ENCODE data around the gene IFNA6. TPM values are rescaled to one million over a fixed set of nuclear protein-coding genes. Genes with fewer than 3 reads are reported as not detected.

Gene IFNA6
- total RNA-seq, 2 experiments from 2014 or later = not detected

DNA sequence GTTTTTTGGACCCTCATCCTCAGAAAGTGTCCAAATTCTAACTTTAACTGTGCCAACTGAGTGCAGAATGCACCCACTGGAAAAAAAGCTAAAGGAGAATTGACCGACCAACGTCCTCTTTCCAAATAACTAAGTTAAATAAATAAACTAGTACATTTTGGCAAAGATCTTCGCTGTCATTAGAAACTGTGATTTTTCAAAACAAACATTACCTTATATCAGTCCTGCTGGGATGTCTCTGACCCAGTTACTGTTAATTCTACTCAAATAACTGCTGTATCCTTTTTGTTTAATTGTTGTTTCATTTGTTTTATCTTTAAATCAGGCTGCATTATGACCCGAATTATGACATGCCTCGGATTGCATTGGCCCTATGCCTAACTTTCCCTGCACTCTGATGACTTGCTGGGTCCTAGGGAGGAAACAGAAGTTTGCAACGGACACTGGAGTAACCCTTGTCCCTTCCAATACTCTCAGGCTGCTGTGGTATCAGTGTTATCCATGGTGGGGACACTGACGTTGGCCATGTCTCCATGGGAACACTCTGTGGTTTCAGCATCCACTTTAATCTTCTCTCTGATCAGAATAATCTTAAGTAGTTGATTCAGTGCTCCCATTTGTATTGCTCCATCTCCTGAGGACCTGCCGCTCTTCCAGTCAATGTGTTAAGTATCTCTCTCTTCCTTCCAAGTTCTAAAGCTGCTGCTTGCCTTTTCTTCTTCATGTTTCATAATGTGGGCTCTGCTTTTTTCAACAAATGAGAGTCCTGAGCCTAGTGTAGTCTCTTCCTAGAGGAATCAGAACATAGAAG is 34.5 kb downstream of the IFNA6 start:
- H3K27ac ChIP-seq (ENCODE audit: low read depth, low read length, poor library complexity, severe bottlenecking) = no peak overlapping the region
- no peaks in the 10 kb centered on the region for H3K9me2 ChIP-seq (ENCODE audit: insufficient read depth, low read length)
- no TSS peak for BruUV-seq (replicated peaks)
- ChIA-PET CTCF (ENCODE audit: unreplicated experiment) (no interaction called here), POLR2A (no interaction called here)
- DNase-seq (ENCODE audit: low spot score) = no peak
- no peaks in the 10 kb centered on the region for H4K20me1 ChIP-seq (ENCODE audit: insufficient read depth, low read length)
- no peak overlapping the region for H3K4me3 ChIP-seq (ENCODE audit: low read depth, low read length, poor library complexity, severe bottlenecking)
- H3K9me3 ChIP-seq (ENCODE audit: low read length) = no peaks in the 10 kb centered on the region
- TF ChIP-seq, protein P1, sequence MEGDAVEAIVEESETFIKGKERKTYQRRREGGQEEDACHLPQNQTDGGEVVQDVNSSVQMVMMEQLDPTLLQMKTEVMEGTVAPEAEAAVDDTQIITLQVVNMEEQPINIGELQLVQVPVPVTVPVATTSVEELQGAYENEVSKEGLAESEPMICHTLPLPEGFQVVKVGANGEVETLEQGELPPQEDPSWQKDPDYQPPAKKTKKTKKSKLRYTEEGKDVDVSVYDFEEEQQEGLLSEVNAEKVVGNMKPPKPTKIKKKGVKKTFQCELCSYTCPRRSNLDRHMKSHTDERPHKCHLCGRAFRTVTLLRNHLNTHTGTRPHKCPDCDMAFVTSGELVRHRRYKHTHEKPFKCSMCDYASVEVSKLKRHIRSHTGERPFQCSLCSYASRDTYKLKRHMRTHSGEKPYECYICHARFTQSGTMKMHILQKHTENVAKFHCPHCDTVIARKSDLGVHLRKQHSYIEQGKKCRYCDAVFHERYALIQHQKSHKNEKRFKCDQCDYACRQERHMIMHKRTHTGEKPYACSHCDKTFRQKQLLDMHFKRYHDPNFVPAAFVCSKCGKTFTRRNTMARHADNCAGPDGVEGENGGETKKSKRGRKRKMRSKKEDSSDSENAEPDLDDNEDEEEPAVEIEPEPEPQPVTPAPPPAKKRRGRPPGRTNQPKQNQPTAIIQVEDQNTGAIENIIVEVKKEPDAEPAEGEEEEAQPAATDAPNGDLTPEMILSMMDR (conservative IDR thresholded peaks at IDR 0.05; ENCODE audit: low read length) = no peak
- no peak for TF ChIP-seq EZH2phosphoT487 (IDR thresholded peaks at IDR 0.05; ENCODE audit: borderline replicate concordance, low read depth, low read length)
- no peak overlapping the region for H2AFZ ChIP-seq (ENCODE audit: low read length)
- H3K4me2 ChIP-seq (ENCODE audit: low read length) = no peak overlapping the region
- H3K36me3 ChIP-seq (ENCODE audit: insufficient read depth, low read length) = peaks cover under 1% of the 10 kb centered on the region; the same call in 1 of the 2 replicates
- H3K79me2 ChIP-seq (ENCODE audit: insufficient read depth, low read depth, low read length) = no peaks in the 10 kb centered on the region
- intact Hi-C loops (cut with micrococcal nuclease; ENCODE audit: unreplicated experiment) = loop anchor here (5.0 kb wide), 1 partner anchor 136 kb away; no protein-coding TSS in a partner anchor
- H3K4me1 ChIP-seq (ENCODE audit: insufficient read depth, low read length, poor library complexity, severe bottlenecking) = no peaks in the 10 kb centered on the region

DNA sequence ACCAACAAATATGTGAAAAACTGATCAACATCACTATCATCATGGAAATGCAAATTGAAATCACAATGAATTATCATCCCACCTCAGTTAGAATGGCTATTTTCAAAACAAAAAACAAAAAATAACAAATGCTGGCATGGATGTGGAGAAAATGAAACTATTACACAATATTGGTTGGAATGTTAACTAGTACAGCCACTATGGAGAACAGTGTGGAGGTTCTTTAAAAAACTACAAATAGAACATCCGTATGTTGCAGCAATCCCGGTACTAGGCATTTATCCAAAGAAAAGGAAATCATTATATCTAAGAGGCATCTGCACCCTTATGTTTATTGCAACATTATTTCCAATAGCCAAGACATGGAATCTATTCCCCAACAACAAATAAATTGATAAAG is 36.5 kb downstream of the IFNA6 start:
- no TSS peak for BruUV-seq (replicated peaks)
- Histone ChIP-seq H3K4me1 (ENCODE audit: insufficient read depth, low read length, poor library complexity, severe bottlenecking) (no peaks in the 10 kb centered on the region), H3K79me2 (ENCODE audit: insufficient read depth, low read depth, low read length) (no peaks in the 10 kb centered on the region), H3K9me2 (ENCODE audit: insufficient read depth, low read length) (no peaks in the 10 kb centered on the region), H4K20me1 (ENCODE audit: insufficient read depth, low read length) (no peaks in the 10 kb centered on the region), H3K9me3 (ENCODE audit: low read length) (no peaks in the 10 kb centered on the region), H3K4me3 (ENCODE audit: low read depth, low read length, poor library complexity, severe bottlenecking) (no peak overlapping the region), H3K36me3 (ENCODE audit: insufficient read depth, low read length) (no peaks in the 10 kb centered on the region), H3K27ac (ENCODE audit: low read depth, low read length, poor library complexity, severe bottlenecking) (no peak overlapping the region), H3K4me2 (ENCODE audit: low read length) (no peak overlapping the region), H2AFZ (ENCODE audit: low read length) (no peak overlapping the region)
- no peak for TF ChIP-seq EZH2phosphoT487 (IDR thresholded peaks at IDR 0.05; ENCODE audit: borderline replicate concordance, low read depth, low read length)
- TF ChIP-seq, protein P1 (conservative IDR thresholded peaks at IDR 0.05; ENCODE audit: low read length) = no peak
- POLR2A ChIA-PET = no interaction called here
- DNase-seq (ENCODE audit: low spot score) = no peak
- intact Hi-C loops (cut with micrococcal nuclease; ENCODE audit: unreplicated experiment) = no loop called here
- CTCF ChIA-PET (ENCODE audit: unreplicated experiment) = no interaction called here

DNA sequence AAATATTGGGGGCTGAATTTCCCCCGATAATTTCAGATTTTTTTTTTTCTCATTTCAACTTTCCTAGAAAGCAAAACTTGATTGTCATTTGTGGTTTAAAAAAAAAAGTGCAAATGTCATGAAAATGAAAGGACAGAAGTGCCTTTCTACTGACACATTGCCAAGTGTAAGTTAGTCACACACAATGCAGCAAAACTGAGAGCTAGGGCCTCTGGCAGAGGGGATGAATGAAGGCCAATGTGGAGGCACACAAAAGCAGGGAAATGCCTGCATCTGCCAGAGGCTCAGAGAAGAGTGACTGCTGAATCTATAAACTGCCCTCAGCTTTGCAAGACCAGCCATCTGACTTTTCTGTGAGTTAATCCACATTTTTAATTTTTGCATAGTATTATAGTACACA is 38.8 kb downstream of the IFNA6 start:
- no peak overlapping the region for H3K27ac ChIP-seq (ENCODE audit: low read depth, low read length, poor library complexity, severe bottlenecking)
- H3K79me2 ChIP-seq (ENCODE audit: insufficient read depth, low read depth, low read length) = no peaks in the 10 kb centered on the region
- no peaks in the 10 kb centered on the region for H3K36me3 ChIP-seq (ENCODE audit: insufficient read depth, low read length)
- H4K20me1 ChIP-seq (ENCODE audit: insufficient read depth, low read length) = no peaks in the 10 kb centered on the region
- no peak overlapping the region for H3K4me2 ChIP-seq (ENCODE audit: low read length)
- TF ChIP-seq, protein P1 (conservative IDR thresholded peaks at IDR 0.05; ENCODE audit: low read length) = no peak
- no peak for TF ChIP-seq EZH2phosphoT487 (IDR thresholded peaks at IDR 0.05; ENCODE audit: borderline replicate concordance, low read depth, low read length)
- intact Hi-C loops (cut with micrococcal nuclease; ENCODE audit: unreplicated experiment) = no loop called here
- no peaks in the 10 kb centered on the region for H3K9me2 ChIP-seq (ENCODE audit: insufficient read depth, low read length)
- ChIA-PET CTCF (ENCODE audit: unreplicated experiment) (no interaction called here), POLR2A (no interaction called here)
- H2AFZ ChIP-seq (ENCODE audit: low read length) = no peak overlapping the region
- no peaks in the 10 kb centered on the region for H3K4me1 ChIP-seq (ENCODE audit: insufficient read depth, low read length, poor library complexity, severe bottlenecking)
- no TSS peak for BruUV-seq (replicated peaks)
- DNase-seq (ENCODE audit: low spot score) = no peak
- H3K9me3 ChIP-seq (ENCODE audit: low read length) = no peaks in the 10 kb centered on the region
- H3K4me3 ChIP-seq (ENCODE audit: low read depth, low read length, poor library complexity, severe bottlenecking) = no peak overlapping the region

Measured in OCI-LY7 (cell line).